Small intestine (tissue), 7 donors: ENCODE results near the gene HMG20A. TPM values are rescaled to one million over a fixed set of nuclear protein-coding genes. Genes with fewer than 3 reads are reported as not detected.
A peak's percentile ranks its signal among the peaks of the same experiment; 100 is the strongest.

Experiments used
- DNase-seq, 2 donors: peaks; one replicate each; pipeline versions ENCODE4 v3.0.0 to v3.0.0-alpha.2; 2013
- FAIRE-seq: peaks from 2 replicates; lab custom pipeline; 2012; peaks lifted over from hg19 to GRCh38; lab: Jason Lieb, UNC
- H3K27ac ChIP-seq, 3 donors: one replicate each; pipeline ENCODE4 v1.5.1; 2013; ENCODE audit warnings: low read length in 2 of 3, mild to moderate bottlenecking in 2 of 3, control low read depth in 1 of 3, inconsistent platforms in 1 of 3, low read depth in 1 of 3, moderate library complexity in 1 of 3
- H3K27me3 ChIP-seq, 3 donors: one replicate each; pipeline ENCODE4 v1.6.1; 2013; ENCODE audit warnings: low read length in 3 of 3, inconsistent platforms in 1 of 3; ENCODE audit not compliant: control insufficient read depth in 3 of 3, insufficient read depth in 3 of 3
- H3K36me3 ChIP-seq, 3 donors: one replicate each; pipeline ENCODE4 v1.6.1; 2013; ENCODE audit warnings: low read length in 3 of 3, inconsistent platforms in 1 of 3, low read depth in 1 of 3, mild to moderate bottlenecking in 1 of 3, moderate library complexity in 1 of 3; ENCODE audit not compliant: control insufficient read depth in 3 of 3, insufficient read depth in 2 of 3
- H3K4me1 ChIP-seq, 3 donors: one replicate each; pipeline ENCODE4 v1.6.1; 2013; ENCODE audit warnings: low read length in 2 of 3, inconsistent platforms in 1 of 3, low read depth in 1 of 3, mild to moderate bottlenecking in 1 of 3, moderate library complexity in 1 of 3; ENCODE audit not compliant: control insufficient read depth in 3 of 3, insufficient read depth in 2 of 3
- H3K4me3 ChIP-seq, 3 donors: one replicate each; pipeline ENCODE4 v1.5.1; 2013; ENCODE audit warnings: low read length in 3 of 3, control low read depth in 1 of 3, inconsistent platforms in 1 of 3, low read depth in 1 of 3, mild to moderate bottlenecking in 1 of 3, moderate library complexity in 1 of 3
- H3K9me3 ChIP-seq, 2 donors: one replicate each; pipeline ENCODE4 v1.6.1; 2013; ENCODE audit warnings: low read depth in 1 of 2, low read length in 1 of 2; ENCODE audit not compliant: control insufficient read depth in 2 of 2, insufficient read depth in 1 of 2
- WGBS, 3 donors: extraction: QIAGEN DNeasy Blood & Tissue Kit; methylation state at CpG; one replicate each; pipeline ENCODE4 v1.1.7; 2013; 5-methylcytosine and 5-hydroxymethylcytosine counted together
- polyA plus RNA-seq, 4 donors: library from polyadenylated mRNA; stranded (reverse) in 3 of 4; unstranded in 1 of 4; fragments of 200-250 nt in 3 of 4; fragments of 120-200 nt in 1 of 4; gene quantifications; one replicate each; pipeline versions ENCODE4 v1.2.1 to v1.2.3, GENCODE V29; 2013
- donor health status: healthy with polysubstance abuse.
- donor health status: control.
- donor health status: control.
- donor health status: Bipolar disorder and iron deficiency.
- donor health status: healthy.

HMG20A gene
- polyA plus RNA-seq, 4 donors: 6.5 to 37.4 (median 10.5) TPM

DNA sequence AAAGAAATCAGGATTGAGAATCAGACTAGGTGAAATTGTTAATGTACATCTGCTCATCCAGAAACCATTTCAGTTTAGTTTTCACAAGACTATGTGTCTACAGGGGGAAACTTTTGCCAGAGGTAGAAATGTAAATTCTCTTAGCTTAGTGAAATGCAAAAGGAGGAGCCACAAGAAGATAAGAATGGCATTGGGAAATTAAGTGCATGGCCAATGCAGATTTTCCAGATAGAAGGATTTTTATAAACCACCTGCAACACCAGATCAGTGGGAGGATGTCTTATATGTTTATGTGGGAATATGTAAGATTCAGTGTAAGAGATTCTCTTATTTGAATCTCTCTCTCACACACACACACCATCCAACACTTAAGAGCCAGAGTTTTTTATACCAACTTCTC is 67.2 kb downstream of the HMG20A start:
- peaks cover 4 to 15% (median 6%) of the 10 kb centered on the region in 3 donors for H3K36me3 ChIP-seq
- no peak for FAIRE-seq
- H3K27ac ChIP-seq: no peak overlapping the region
- no peak for DNase-seq
- no peak overlapping the region for H3K4me3 ChIP-seq
- H3K9me3 ChIP-seq: no peaks in the 10 kb centered on the region
- no peaks in the 10 kb centered on the region for H3K4me1 ChIP-seq
- no peaks in the 10 kb centered on the region for H3K27me3 ChIP-seq

DNA sequence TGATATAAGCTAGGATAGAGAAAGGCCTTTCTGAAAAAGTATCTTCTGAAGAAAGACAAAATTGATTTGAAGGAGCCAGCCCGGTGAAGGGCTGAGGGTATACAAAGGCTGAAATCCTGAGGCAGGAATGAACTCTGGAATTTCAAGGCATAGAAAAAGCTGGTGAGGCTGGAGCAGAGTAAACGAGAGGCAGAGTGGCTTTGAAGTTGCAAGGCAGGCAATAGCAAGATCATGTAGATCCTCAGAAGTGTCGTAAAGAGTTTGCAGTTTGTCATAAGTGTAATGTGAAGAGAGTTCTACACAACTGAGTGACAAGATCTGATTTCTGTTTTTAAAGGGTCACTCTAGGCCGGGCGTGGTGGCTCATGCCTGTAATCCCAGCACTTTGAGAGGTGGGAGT is 69.0 kb downstream of the HMG20A start:
- Histone ChIP-seq H3K27ac (no peak overlapping the region), H3K4me3 (no peak overlapping the region), H3K9me3 (no peaks in the 10 kb centered on the region), H3K36me3 (peaks cover under 1 to 7% (median 2%) of the 10 kb centered on the region in 3 donors), H3K27me3 (no peaks in the 10 kb centered on the region), H3K4me1 (no peaks in the 10 kb centered on the region)
- DNase-seq (no peak), FAIRE-seq (no peak)
- 87 to 92% (median 88%) methylated on average over 5 of the region's 5 CpGs for WGBS, 3 donors

DNA sequence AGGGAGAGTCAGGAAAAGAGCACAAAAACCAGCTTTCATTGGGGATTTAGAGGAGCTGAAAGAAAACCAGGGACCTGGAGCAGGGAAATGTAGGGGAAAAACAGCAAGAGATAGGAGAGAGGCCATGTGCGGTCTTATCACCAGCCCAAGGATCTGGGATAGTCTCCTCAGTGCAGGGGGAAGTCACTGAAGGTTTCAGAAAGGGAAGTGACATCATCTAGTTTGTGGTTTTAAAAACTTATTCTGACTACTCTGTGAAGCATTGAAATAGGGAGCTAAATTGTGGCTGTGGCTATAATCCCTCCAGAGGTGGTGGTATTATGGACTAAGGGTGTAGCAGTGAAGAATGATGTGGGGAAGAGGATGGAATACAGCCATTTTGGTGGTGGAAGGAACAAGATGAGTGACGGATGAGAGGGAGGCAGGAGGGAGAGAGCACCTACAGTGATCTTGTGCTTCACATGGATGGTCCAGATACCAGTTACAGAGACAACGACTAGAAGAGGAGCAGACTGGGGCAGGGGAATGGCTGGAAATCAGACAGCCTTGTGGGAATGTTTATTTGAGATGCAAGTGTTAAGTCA is 72.7 kb downstream of the HMG20A start:
- no peaks in the 10 kb centered on the region for H3K27me3 ChIP-seq
- H3K4me3 ChIP-seq: no peak overlapping the region
- DNase-seq (no peak), FAIRE-seq (no peak)
- 67 to 78% (median 78%) methylated on average over 3 of the region's 3 CpGs for WGBS, 3 donors
- H3K27ac ChIP-seq: no peak overlapping the region
- H3K9me3 ChIP-seq: no peaks in the 10 kb centered on the region
- H3K36me3 ChIP-seq: peaks cover 0 to 2% (median 0%) of the 10 kb centered on the region in 3 donors
- peaks cover 0 to 20% (median 0%) of the 10 kb centered on the region in 3 donors for H3K4me1 ChIP-seq

DNA sequence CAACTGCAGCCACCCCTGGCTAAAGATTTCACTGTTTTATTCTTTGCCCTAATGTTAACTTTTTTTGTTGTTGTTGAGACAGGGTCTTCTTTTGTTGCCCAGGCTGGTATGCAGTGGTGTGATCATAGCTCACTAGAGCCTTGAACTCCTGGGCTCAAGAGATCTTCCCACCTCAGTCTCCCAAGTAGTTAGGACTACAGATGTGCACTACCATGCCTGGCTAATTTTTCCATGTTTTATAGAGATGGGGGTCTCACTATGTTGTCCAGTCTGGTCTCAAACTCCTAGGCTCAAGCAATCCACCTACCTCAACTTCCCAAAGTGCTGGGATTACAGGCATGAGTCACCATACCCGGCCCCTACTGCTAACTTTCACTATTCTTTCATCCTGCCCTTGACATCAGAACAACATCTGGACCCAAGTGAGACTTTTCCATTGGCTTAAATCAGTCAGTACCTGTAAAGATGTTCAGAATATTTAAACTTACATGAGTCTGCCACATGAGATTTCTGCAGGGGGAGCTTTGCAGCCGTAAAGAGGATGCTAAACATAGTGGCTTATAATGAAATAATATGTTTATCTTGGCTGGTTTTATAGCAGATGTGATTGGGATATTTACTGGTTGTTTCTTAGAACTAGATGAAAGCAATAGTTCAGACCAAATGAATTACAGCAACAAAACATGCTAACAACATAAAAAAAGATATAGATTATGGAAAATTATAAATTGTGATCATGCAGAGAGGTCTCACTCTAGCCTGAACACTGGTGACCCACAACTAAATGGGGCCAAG is 73.6 kb downstream of the HMG20A start:
- peaks cover 0 to 22% (median 0%) of the 10 kb centered on the region in 3 donors for H3K4me1 ChIP-seq
- no peaks in the 10 kb centered on the region for H3K27me3 ChIP-seq
- no peak overlapping the region for H3K4me3 ChIP-seq
- FAIRE-seq: no peak
- DNase-seq: no peak
- peaks cover 0 to 2% (median 0%) of the 10 kb centered on the region in 3 donors for H3K36me3 ChIP-seq
- H3K27ac ChIP-seq: no peak overlapping the region
- 63 to 77% (median 73%) methylated on average over 2 of the region's 2 CpGs for WGBS, 3 donors
- no peaks in the 10 kb centered on the region for H3K9me3 ChIP-seq

DNA sequence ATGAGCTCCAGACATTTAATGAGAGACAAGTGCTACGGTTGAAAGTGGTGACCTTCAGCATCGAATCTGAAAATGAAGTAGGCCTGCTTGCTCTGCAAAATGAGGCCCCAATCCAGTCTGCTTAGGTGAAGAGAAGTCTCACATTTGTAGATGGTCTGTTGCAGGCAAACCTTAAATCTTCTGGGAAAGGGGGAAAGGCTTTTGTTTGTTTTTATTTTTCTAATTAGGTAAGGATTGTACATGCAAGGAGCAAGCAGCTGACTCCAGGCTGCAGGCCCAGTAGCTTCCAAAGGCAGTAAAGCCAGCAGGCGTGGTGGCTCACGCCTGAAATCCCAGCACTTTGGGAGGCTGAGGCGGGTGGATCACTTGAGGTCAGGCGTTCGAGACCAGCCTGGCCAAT is 74.3 kb downstream of the HMG20A start:
- H3K36me3 ChIP-seq: no peaks in the 10 kb centered on the region
- no peak overlapping the region for H3K27ac ChIP-seq
- H3K4me3 ChIP-seq: no peak overlapping the region
- peaks cover 0 to 22% (median 0%) of the 10 kb centered on the region in 3 donors for H3K4me1 ChIP-seq
- DNase-seq: no peak
- 82 to 89% (median 88%) methylated on average over 7 of the region's 7 CpGs for WGBS, 3 donors
- H3K9me3 ChIP-seq: no peaks in the 10 kb centered on the region
- H3K27me3 ChIP-seq: no peaks in the 10 kb centered on the region
- FAIRE-seq: no peak

DNA sequence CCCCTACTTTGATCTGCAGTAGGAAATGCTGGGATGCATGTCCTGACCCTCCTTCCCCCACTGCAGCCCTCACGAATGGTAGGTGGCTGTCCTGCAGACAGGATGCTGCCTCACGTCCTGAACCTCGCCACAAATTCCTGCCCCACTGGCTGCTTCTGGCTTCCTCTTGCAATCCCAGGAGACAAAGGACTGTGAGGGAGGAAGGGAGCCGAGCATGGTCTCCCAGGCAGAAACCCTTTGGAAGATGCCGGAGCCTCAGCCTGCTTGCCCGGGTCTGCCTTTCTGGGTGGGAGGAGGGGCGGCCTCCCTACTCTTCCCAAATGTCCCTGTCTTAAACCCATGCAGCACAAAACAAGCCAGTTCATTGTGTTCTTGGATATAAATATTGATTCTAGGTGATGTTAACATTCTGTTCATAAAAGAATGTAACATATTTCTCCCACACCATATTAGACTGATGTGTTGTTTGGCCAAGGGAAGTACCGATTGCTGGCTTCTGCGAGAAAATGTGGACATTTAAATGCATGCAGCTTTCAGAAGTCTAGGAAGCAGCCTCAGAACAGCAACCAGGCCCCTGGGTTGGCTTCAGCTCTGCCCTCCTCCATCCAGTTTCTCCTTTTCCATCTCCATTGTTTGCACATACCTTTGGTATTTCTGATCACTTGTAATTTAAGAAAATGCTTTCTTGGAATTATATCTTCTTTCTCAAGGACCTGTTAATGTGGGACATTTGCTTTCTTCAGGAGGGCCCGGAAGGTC is 75.3 kb downstream of the HMG20A start:
- no peaks in the 10 kb centered on the region for H3K27me3 ChIP-seq
- H3K4me3 ChIP-seq: no peak overlapping the region
- 75 to 93% (median 93%) methylated on average over 10 of the region's 10 CpGs for WGBS, 3 donors
- H3K4me1 ChIP-seq: peaks cover 0 to 22% (median 0%) of the 10 kb centered on the region in 3 donors
- no peak for DNase-seq
- no peaks in the 10 kb centered on the region for H3K9me3 ChIP-seq
- FAIRE-seq: no peak
- no peaks in the 10 kb centered on the region for H3K36me3 ChIP-seq
- peak overlapping the region in 2 of 3 donors; percentile 10 to 33 for H3K27ac ChIP-seq

DNA sequence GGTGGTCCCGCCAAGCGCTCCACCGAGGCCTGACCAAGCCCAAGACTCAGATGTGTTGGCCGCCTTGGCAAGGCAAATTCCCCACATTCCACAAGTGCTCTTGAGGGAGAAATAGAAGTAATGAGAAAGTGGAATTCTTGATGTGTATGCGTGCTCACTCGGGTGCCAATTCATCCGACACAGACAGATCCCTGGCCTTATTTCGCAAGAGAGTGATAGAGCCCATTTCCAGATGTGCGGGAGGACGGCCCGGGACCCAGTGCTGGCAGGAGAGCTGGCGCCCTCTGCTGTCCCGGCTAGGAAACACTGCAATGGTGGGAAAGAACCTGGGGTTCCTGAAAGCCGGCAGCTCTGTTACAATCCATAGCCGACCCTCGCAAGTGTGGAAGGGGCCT is 76.0 kb downstream of the HMG20A start:
- DNase-seq (peak; percentile 74 to 82), FAIRE-seq (no peak)
- Histone ChIP-seq H3K36me3 (no peaks in the 10 kb centered on the region), H3K4me3 (no peak overlapping the region), H3K9me3 (no peaks in the 10 kb centered on the region), H3K27ac (peak overlapping the region in 2 of 3 donors; percentile 33 to 37), H3K4me1 (peaks cover 0 to 22% (median 0%) of the 10 kb centered on the region in 3 donors), H3K27me3 (no peaks in the 10 kb centered on the region)
- 23 to 29% (median 25%) methylated on average over 16 of the region's 16 CpGs for WGBS, 3 donors

DNA sequence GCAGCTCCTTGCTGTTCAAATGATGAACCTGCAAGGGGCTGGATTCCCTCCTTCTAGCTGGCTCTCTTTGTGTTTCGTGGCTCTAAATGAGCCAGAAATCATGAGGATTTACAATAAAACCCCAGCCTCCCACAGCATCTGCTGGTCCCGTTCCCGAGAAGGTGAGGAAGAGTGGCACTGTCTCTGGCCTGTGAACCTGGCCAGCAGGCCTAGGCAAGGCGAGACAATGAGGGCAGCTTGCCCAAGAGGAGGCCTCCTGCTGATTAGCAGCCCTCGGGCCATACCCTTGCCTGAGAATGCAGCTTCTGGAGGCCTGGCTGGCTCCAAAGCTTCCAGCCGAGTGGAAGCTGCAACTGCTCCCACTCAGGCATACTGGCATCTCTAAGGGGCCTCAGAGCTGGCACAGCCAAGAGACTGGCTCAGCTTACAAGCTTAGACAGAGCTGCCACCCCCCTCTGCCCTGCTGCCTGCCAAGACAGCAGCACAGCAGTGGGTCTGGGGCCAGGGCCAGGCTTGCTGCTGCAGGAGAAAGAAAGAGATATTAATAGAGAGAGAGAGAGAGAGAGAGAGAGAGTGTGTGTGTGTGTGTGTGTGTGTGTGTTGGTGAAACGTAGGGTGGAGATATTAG is 76.5 kb downstream of the HMG20A start:
- no peaks in the 10 kb centered on the region for H3K36me3 ChIP-seq
- peaks cover 0 to 22% (median 0%) of the 10 kb centered on the region in 3 donors for H3K4me1 ChIP-seq
- H3K27me3 ChIP-seq: no peaks in the 10 kb centered on the region
- FAIRE-seq (no peak), DNase-seq (peak in 1 of 2 donors; percentile 17)
- no peaks in the 10 kb centered on the region for H3K9me3 ChIP-seq
- peak overlapping the region in 1 of 3 donors; percentile 37 for H3K27ac ChIP-seq
- 27 to 35% (median 33%) methylated on average over 7 of the region's 7 CpGs for WGBS, 3 donors
- H3K4me3 ChIP-seq: no peak overlapping the region
